ENCODE data around the gene WWC1.

Gene WWC1

GRCh38 chr5:168292786-168293696 is 1.6 kb downstream of the WWC1 start:
- no peak overlapping the region for H3K4me3 Mint-ChIP-seq
- no peak overlapping the region for H3K27ac Mint-ChIP-seq
- H3K36me3 Mint-ChIP-seq (ENCODE audit: low read depth) = no peaks in the 10 kb centered on the region
- no peaks in the 10 kb centered on the region for H3K4me1 Mint-ChIP-seq (ENCODE audit: low read depth)
- H3K9me3 Mint-ChIP-seq = no peaks in the 10 kb centered on the region
- H3K27me3 Mint-ChIP-seq (ENCODE audit: low read depth) = peaks cover 32% of the 10 kb centered on the region
- no peak for DNase-seq (ENCODE audit: low spot score)

GRCh38 chr5:168295574-168296201 is 4.2 kb downstream of the WWC1 start:
- Mint-ChIP-seq H3K36me3 (ENCODE audit: low read depth) (no peaks in the 10 kb centered on the region), H3K27ac (no peak overlapping the region), H3K27me3 (ENCODE audit: low read depth) (peaks cover 24% of the 10 kb centered on the region), H3K4me1 (ENCODE audit: low read depth) (no peaks in the 10 kb centered on the region), H3K9me3 (no peaks in the 10 kb centered on the region), H3K4me3 (no peak overlapping the region)
- no peak for DNase-seq (ENCODE audit: low spot score)

GRCh38 chr5:168296682-168297081 is 5.2 kb downstream of the WWC1 start:
- Mint-ChIP-seq H3K4me1 (ENCODE audit: low read depth) (no peaks in the 10 kb centered on the region), H3K27ac (no peak overlapping the region), H3K27me3 (ENCODE audit: low read depth) (peaks cover 18% of the 10 kb centered on the region), H3K36me3 (ENCODE audit: low read depth) (no peaks in the 10 kb centered on the region), H3K4me3 (no peak overlapping the region), H3K9me3 (no peaks in the 10 kb centered on the region)
- DNase-seq (ENCODE audit: low spot score) = no peak

- no peak for DNase-seq (ENCODE audit: low spot score)
- H3K4me3 Mint-ChIP-seq = no peak overlapping the region
- H3K27ac Mint-ChIP-seq = no peak overlapping the region
- no peaks in the 10 kb centered on the region for H3K36me3 Mint-ChIP-seq (ENCODE audit: low read depth)
- H3K27me3 Mint-ChIP-seq (ENCODE audit: low read depth) = peaks cover 8% of the 10 kb centered on the region
- no peaks in the 10 kb centered on the region for H3K4me1 Mint-ChIP-seq (ENCODE audit: low read depth)
- H3K9me3 Mint-ChIP-seq = no peaks in the 10 kb centered on the region
Measured at GRCh38 chr5:168298949-168299348, 7.5 kb downstream of the WWC1 start.

GRCh38 chr5:168299372-168299771 is 7.9 kb downstream of the WWC1 start:
- no peaks in the 10 kb centered on the region for H3K9me3 Mint-ChIP-seq
- H3K27me3 Mint-ChIP-seq (ENCODE audit: low read depth) = peaks cover 4% of the 10 kb centered on the region
- no peak overlapping the region for H3K4me3 Mint-ChIP-seq
- no peaks in the 10 kb centered on the region for H3K4me1 Mint-ChIP-seq (ENCODE audit: low read depth)
- H3K27ac Mint-ChIP-seq = no peak overlapping the region
- DNase-seq (ENCODE audit: low spot score) = no peak
- H3K36me3 Mint-ChIP-seq (ENCODE audit: low read depth) = no peaks in the 10 kb centered on the region

- DNase-seq (ENCODE audit: low spot score) = no peak
- H3K27me3 Mint-ChIP-seq (ENCODE audit: low read depth) = peaks cover 4% of the 10 kb centered on the region
- no peaks in the 10 kb centered on the region for H3K4me1 Mint-ChIP-seq (ENCODE audit: low read depth)
- H3K27ac Mint-ChIP-seq = no peak overlapping the region
- no peaks in the 10 kb centered on the region for H3K36me3 Mint-ChIP-seq (ENCODE audit: low read depth)
- no peak overlapping the region for H3K4me3 Mint-ChIP-seq
- H3K9me3 Mint-ChIP-seq = no peaks in the 10 kb centered on the region
Measured at GRCh38 chr5:168300326-168301182, 9.1 kb downstream of the WWC1 start.

- Mint-ChIP-seq H3K9me3 (no peaks in the 10 kb centered on the region), H3K36me3 (ENCODE audit: low read depth) (no peaks in the 10 kb centered on the region), H3K27me3 (ENCODE audit: low read depth) (peaks cover 4% of the 10 kb centered on the region), H3K4me3 (no peak overlapping the region), H3K4me1 (ENCODE audit: low read depth) (no peaks in the 10 kb centered on the region), H3K27ac (no peak overlapping the region)
- DNase-seq (ENCODE audit: low spot score) = no peak
Measured at GRCh38 chr5:168301593-168302390, 10.3 kb downstream of the WWC1 start.

- H3K4me1 Mint-ChIP-seq (ENCODE audit: low read depth) = no peaks in the 10 kb centered on the region
- no peaks in the 10 kb centered on the region for H3K9me3 Mint-ChIP-seq
- DNase-seq (ENCODE audit: low spot score) = no peak
- no peak overlapping the region for H3K4me3 Mint-ChIP-seq
- H3K36me3 Mint-ChIP-seq (ENCODE audit: low read depth) = no peaks in the 10 kb centered on the region
- H3K27ac Mint-ChIP-seq = no peak overlapping the region
- peaks cover 4% of the 10 kb centered on the region for H3K27me3 Mint-ChIP-seq (ENCODE audit: low read depth)
Measured at GRCh38 chr5:168302785-168303184, 11.3 kb downstream of the WWC1 start.

- H3K9me3 Mint-ChIP-seq = no peaks in the 10 kb centered on the region
- H3K4me3 Mint-ChIP-seq = no peak overlapping the region
- DNase-seq (ENCODE audit: low spot score) = no peak
- peaks cover 4% of the 10 kb centered on the region for H3K27me3 Mint-ChIP-seq (ENCODE audit: low read depth)
- no peaks in the 10 kb centered on the region for H3K4me1 Mint-ChIP-seq (ENCODE audit: low read depth)
- no peaks in the 10 kb centered on the region for H3K36me3 Mint-ChIP-seq (ENCODE audit: low read depth)
- H3K27ac Mint-ChIP-seq = no peak overlapping the region
Measured at GRCh38 chr5:168303393-168304025, 12.1 kb downstream of the WWC1 start.

GRCh38 chr5:168304349-168304748 is 12.9 kb downstream of the WWC1 start:
- peaks cover 4% of the 10 kb centered on the region for H3K27me3 Mint-ChIP-seq (ENCODE audit: low read depth)
- H3K27ac Mint-ChIP-seq = no peak overlapping the region
- no peaks in the 10 kb centered on the region for H3K36me3 Mint-ChIP-seq (ENCODE audit: low read depth)
- no peaks in the 10 kb centered on the region for H3K4me1 Mint-ChIP-seq (ENCODE audit: low read depth)
- no peak overlapping the region for H3K4me3 Mint-ChIP-seq
- no peaks in the 10 kb centered on the region for H3K9me3 Mint-ChIP-seq
- no peak for DNase-seq (ENCODE audit: low spot score)

- Mint-ChIP-seq H3K36me3 (ENCODE audit: low read depth) (no peaks in the 10 kb centered on the region), H3K9me3 (no peaks in the 10 kb centered on the region), H3K4me1 (ENCODE audit: low read depth) (no peaks in the 10 kb centered on the region), H3K27ac (no peak overlapping the region), H3K27me3 (ENCODE audit: low read depth) (peaks cover 8% of the 10 kb centered on the region), H3K4me3 (no peak overlapping the region)
- DNase-seq (ENCODE audit: low spot score) = no peak
Measured at GRCh38 chr5:168305281-168305680, 13.8 kb downstream of the WWC1 start.

- no peaks in the 10 kb centered on the region for H3K36me3 Mint-ChIP-seq (ENCODE audit: low read depth)
- H3K4me3 Mint-ChIP-seq = no peak overlapping the region
- no peak for DNase-seq (ENCODE audit: low spot score)
- H3K9me3 Mint-ChIP-seq = no peaks in the 10 kb centered on the region
- H3K27me3 Mint-ChIP-seq (ENCODE audit: low read depth) = peaks cover 6% of the 10 kb centered on the region
- no peaks in the 10 kb centered on the region for H3K4me1 Mint-ChIP-seq (ENCODE audit: low read depth)
- no peak overlapping the region for H3K27ac Mint-ChIP-seq
Measured at GRCh38 chr5:168307022-168307421, 15.6 kb downstream of the WWC1 start.

Data from T-helper 2 cell treated with Interferon-gamma antibody and Interleukin-4, amounts not matched to agents 5 μg/mL and 100 μg/mL, for 36 hours (primary cell).